Gastrocnemius medialis (tissue), 4 donors: ENCODE data around the gene CKB. TPM values are rescaled to one million over a fixed set of nuclear protein-coding genes. Genes with fewer than 3 reads are reported as not detected.

ENCODE experiments used
- ATAC-seq, 2 donors: fragments of 150-250 bp; one replicate each; pipeline ENCODE4 v1.9.1; 2016
- DNase-seq, 2 donors: peaks; one replicate each; pipeline ENCODE4 v3.0.0-alpha.2; 2019
- H3K27ac ChIP-seq, 4 donors: fragments of 200-600 bp; sonication (generic); 1 replicate in 1 of 4; 2 replicates in 3 of 4; pipeline ENCODE4 v1.5.1; 2016 to 2018; ENCODE audit warnings: mild to moderate bottlenecking in 2 of 4, moderate library complexity in 1 of 4
- H3K27me3 ChIP-seq, 3 donors: fragments of 200-600 bp; sonication (generic) in 2 of 3; 1 replicate in 1 of 3; 2 replicates in 2 of 3; pipeline versions ENCODE4 v1.5.1 to v1.6.0; 2016 to 2019; ENCODE audit warnings: mild to moderate bottlenecking in 1 of 3, moderate library complexity in 1 of 3
- H3K36me3 ChIP-seq, 2 donors: fragments of 200-600 bp; sonication (generic) in 1 of 2; one replicate each; pipeline ENCODE4 v1.5.1; 2017 to 2018
- H3K4me1 ChIP-seq, 2 donors: fragments of 200-600 bp; sonication (generic) in 1 of 2; one replicate each; pipeline ENCODE4 v1.5.1; 2016 to 2017; ENCODE audit warnings: mild to moderate bottlenecking in 2 of 2
- H3K4me3 ChIP-seq, 4 donors: fragments of 200-600 bp; sonication (generic) in 3 of 4; 1 replicate in 1 of 4; 2 replicates in 3 of 4; pipeline ENCODE4 v1.5.1; 2016 to 2019; ENCODE audit warnings: mild to moderate bottlenecking in 2 of 4
- H3K9me3 ChIP-seq, 3 donors: fragments of 200-600 bp; sonication (generic) in 2 of 3; 1 replicate in 1 of 3; 2 replicates in 2 of 3; pipeline ENCODE4 v1.5.1; 2016 to 2019
- POLR2A ChIP-seq, 2 donors: fragments of 450-650 bp; IDR thresholded peaks; one replicate each; pipeline ENCODE4 v1.6.1; 2017; ENCODE audit warnings: antibody characterized with exemption in 2 of 2, mild to moderate bottlenecking in 2 of 2, moderate library complexity in 2 of 2
- in situ Hi-C, 4 donors: fragments of 200-750 bp; cut with MboI; loops; one replicate each; pipeline versions ENCODE4 v1.15.0 to v1.8.0; 2017; ENCODE audit warnings: low sequenced_read_pairs in 4 of 4
- intact Hi-C: fragments of 100-400 bp; cut with DNase I; formaldehyde crosslinking; loops from one replicate; pipeline ENCODE4 v1.15.1; 2023; ENCODE audit warnings: low total_unique reads
- total RNA-seq, 4 donors: library from RNA; depleted of rRNA; stranded (reverse); fragments of >200 nt; gene quantifications; one replicate each; pipeline versions ENCODE4 v1.1.0 to v1.2.3, GENCODE V29; 2016
- TF ChIP-seq, protein P1 (sequence below), 5 experiments: fragments of 450-650 bp in 3 of 5; fragments of 200-600 bp in 2 of 5; sonication (generic) in 2 of 5; IDR thresholded peaks in 4 of 5; conservative IDR thresholded peaks in 1 of 5; 1 replicate in 4 of 5; 2 replicates in 1 of 5; pipeline ENCODE4 v1.5.1; 2016 to 2019; ENCODE audit warnings: antibody characterized with exemption in 5 of 5, mild to moderate bottlenecking in 3 of 5, moderate library complexity in 3 of 5

Gene CKB
- total RNA-seq, 4 donors from 2014 or later = 20.7 to 110 (median 43.4) TPM

DNA sequence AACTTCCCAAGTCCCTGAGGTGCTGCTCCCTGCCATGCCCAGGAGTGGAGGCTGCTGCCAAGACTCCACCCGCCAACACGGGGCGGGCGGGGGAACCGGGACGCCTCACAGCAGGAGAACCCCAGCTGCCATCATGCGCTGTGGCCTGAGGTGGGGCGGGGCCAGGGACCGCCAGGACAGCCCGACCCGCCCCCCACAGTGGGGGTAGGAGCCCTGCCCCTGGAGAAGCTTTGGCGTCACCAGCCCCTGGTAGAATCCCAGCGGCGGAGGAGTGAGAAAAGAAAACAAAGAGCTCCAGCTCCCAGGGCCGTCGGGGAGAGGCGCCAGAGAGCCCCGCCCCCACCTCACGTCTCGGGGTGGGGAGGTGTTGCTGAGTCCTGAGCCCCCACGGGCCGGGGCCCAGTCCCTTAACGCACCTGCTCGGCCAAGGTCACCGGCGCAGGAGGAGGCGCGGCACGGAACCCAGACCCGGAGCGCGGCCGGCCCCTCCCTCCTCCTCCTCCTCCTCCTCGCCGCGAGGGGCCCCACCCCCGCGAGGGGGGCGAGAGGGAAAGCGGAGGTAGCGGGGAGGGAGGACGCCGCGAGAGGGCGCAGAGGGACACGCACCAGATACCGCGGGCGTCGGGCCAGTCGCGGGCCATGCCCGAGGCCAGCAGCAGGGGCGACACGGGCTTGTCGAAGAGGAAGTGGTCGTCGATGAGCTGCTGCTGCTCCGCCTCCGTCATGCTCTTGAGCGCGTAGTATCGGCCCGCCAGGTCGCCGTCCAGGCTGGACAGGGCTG lies 1.8 kb downstream of the CKB start:
- H3K27ac ChIP-seq = peak overlapping the region; percentile 21 to 66 (median 44)
- intact Hi-C loops (no loop called here), in situ Hi-C loops (no loop called here)
- TF ChIP-seq, protein P1, sequence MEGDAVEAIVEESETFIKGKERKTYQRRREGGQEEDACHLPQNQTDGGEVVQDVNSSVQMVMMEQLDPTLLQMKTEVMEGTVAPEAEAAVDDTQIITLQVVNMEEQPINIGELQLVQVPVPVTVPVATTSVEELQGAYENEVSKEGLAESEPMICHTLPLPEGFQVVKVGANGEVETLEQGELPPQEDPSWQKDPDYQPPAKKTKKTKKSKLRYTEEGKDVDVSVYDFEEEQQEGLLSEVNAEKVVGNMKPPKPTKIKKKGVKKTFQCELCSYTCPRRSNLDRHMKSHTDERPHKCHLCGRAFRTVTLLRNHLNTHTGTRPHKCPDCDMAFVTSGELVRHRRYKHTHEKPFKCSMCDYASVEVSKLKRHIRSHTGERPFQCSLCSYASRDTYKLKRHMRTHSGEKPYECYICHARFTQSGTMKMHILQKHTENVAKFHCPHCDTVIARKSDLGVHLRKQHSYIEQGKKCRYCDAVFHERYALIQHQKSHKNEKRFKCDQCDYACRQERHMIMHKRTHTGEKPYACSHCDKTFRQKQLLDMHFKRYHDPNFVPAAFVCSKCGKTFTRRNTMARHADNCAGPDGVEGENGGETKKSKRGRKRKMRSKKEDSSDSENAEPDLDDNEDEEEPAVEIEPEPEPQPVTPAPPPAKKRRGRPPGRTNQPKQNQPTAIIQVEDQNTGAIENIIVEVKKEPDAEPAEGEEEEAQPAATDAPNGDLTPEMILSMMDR (IDR thresholded peaks at IDR 0.05 in 4 of 5, conservative IDR thresholded peaks at IDR 0.05 in 1 of 5) = peak; percentile 55 to 70 (median 61)
- TF ChIP-seq POLR2A (IDR thresholded peaks at IDR 0.05) = no peak
- ATAC-seq (peak; percentile 39 to 60), DNase-seq (peak in 1 of 2 donors; percentile 70)
- H3K36me3 ChIP-seq = no peaks in the 10 kb centered on the region
- H3K27me3 ChIP-seq = peaks cover 0 to 23% (median 7%) of the 10 kb centered on the region in 3 donors
- peak overlapping the region; percentile 49 to 59 (median 52) for H3K4me3 ChIP-seq
- H3K9me3 ChIP-seq = no peaks in the 10 kb centered on the region
- peaks cover 15 to 19% of the 10 kb centered on the region in 2 donors for H3K4me1 ChIP-seq

GRCh38 chr14:103520269-103520656 lies 2.4 kb downstream of the CKB start:
- Histone ChIP-seq H3K9me3 (no peaks in the 10 kb centered on the region), H3K27me3 (peaks cover 0 to 23% (median 7%) of the 10 kb centered on the region in 3 donors), H3K4me3 (no peak overlapping the region), H3K4me1 (peaks cover 15 to 19% of the 10 kb centered on the region in 2 donors), H3K36me3 (no peaks in the 10 kb centered on the region), H3K27ac (peak overlapping the region in 2 of 4 donors; percentile 56 to 66)
- intact Hi-C loops (no loop called here), in situ Hi-C loops (no loop called here)
- DNase-seq = no peak
- no peak for TF ChIP-seq POLR2A (IDR thresholded peaks at IDR 0.05)
- TF ChIP-seq, protein P1 (IDR thresholded peaks at IDR 0.05 in 4 of 5, conservative IDR thresholded peaks at IDR 0.05 in 1 of 5) = no peak
- ATAC-seq = no peak

- intact Hi-C loops = no loop called here
- Histone ChIP-seq H3K4me3 (no peak overlapping the region), H3K4me1 (peaks cover 15 to 19% of the 10 kb centered on the region in 2 donors), H3K36me3 (no peaks in the 10 kb centered on the region), H3K27ac (peak overlapping the region in 1 of 4 donors; percentile 9), H3K27me3 (peaks cover 0 to 23% (median 7%) of the 10 kb centered on the region in 3 donors), H3K9me3 (no peaks in the 10 kb centered on the region)
- no peak for ATAC-seq
- no peak for DNase-seq
- TF ChIP-seq, protein P1 (IDR thresholded peaks at IDR 0.05 in 4 of 5, conservative IDR thresholded peaks at IDR 0.05 in 1 of 5) = no peak
- TF ChIP-seq POLR2A (IDR thresholded peaks at IDR 0.05) = no peak
- in situ Hi-C loops = no loop called here
Observed at GRCh38 chr14:103519837-103520212, 2.8 kb downstream of the CKB start.

DNA sequence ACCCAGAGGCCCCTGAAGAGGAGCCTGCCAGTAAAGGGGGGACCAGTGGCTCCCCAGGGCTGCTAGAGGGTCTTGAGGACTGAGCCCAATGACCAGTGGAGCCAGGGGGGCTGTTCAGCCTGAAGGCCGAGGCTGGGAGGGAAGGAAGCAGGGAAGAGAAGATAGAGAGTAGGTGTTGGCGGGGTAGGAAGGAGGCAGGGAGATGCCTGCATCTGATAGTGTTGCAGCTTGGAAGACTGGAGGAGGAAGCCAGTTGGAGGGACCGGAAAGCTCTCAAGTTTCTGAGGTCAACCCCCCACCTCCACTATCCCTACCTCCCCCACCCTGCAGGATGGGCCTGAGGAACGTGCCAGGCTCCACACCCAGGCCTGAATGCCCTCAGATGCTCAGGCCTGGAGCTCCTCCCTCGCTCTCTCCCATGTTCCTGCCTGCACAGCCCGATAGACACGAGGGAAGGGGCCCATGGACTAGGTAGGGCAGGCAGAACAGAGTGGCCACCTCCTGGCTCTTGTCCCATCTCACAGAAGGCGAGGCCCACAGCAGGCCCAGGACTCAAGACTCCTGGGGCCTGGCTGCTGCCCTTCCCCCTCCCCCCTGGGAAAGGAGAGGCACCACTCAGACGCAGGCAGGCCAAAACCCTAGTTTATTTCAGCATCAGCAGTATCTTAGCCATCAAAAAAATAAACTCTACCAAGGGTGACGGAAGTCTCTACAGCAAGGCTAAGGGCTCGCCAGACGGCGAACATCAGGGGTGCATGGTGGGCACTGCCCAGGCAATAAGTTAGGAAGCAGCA lies 3.4 kb downstream of the CKB start:
- TF ChIP-seq, protein P1 (IDR thresholded peaks at IDR 0.05 in 4 of 5, conservative IDR thresholded peaks at IDR 0.05 in 1 of 5) = no peak
- TF ChIP-seq POLR2A (IDR thresholded peaks at IDR 0.05) = no peak
- no peak overlapping the region for H3K4me3 ChIP-seq
- no peaks in the 10 kb centered on the region for H3K9me3 ChIP-seq
- in situ Hi-C loops = no loop called here
- H3K4me1 ChIP-seq = peaks cover 15 to 19% of the 10 kb centered on the region in 2 donors
- no peak for ATAC-seq
- DNase-seq = no peak
- intact Hi-C loops = no loop called here
- H3K27ac ChIP-seq = peak overlapping the region in 1 of 4 donors; percentile 20
- H3K36me3 ChIP-seq = no peaks in the 10 kb centered on the region
- peaks cover 0 to 23% (median 7%) of the 10 kb centered on the region in 3 donors for H3K27me3 ChIP-seq
